Left lung (tissue), 10 donors: Measurements from ENCODE around the gene RNF144A. TPM values are rescaled to one million over a fixed set of nuclear protein-coding genes. Genes with fewer than 3 reads are reported as not detected.
"Not testable (repeated sequence)": the region's sequence is repeated elsewhere in the genome, so short reads cannot be mapped to it uniquely, and the experiment has no call there.

Experiments
- ATAC-seq: fragments of 200-7000 bp; cut with Tn5 transposase; one replicate; pipeline ENCODE4 v1.9.1; 2020; ENCODE audit warnings: moderate library complexity
- DNase-seq, 4 donors: peaks; one replicate each; pipeline ENCODE4 v3.0.0-alpha.2; 2013 to 2020
- H3K27ac ChIP-seq, 2 donors: fragments of 200-600 bp; sonication (generic) in 1 of 2; one replicate each; pipeline versions ENCODE4 v1.5.0 to v1.8.0; 2020 to 2021
- H3K27me3 ChIP-seq, 2 donors: fragments of 200-600 bp; sonication (generic) in 1 of 2; one replicate each; pipeline versions ENCODE4 v1.5.0 to v1.8.0; 2020 to 2021
- H3K36me3 ChIP-seq, 2 donors: fragments of 200-600 bp; sonication (generic) in 1 of 2; one replicate each; pipeline versions ENCODE4 v1.5.0 to v1.8.0; 2020 to 2021
- H3K4me1 ChIP-seq, 2 donors: fragments of 200-600 bp; one replicate each; pipeline ENCODE4 v1.8.0; 2021
- H3K4me3 ChIP-seq, 2 donors: fragments of 200-600 bp; sonication (generic) in 1 of 2; one replicate each; pipeline versions ENCODE4 v1.5.0 to v1.8.0; 2020 to 2021; ENCODE audit warnings: mild to moderate bottlenecking in 1 of 2
- H3K9me3 ChIP-seq, 2 donors: fragments of 200-600 bp; sonication (generic) in 1 of 2; one replicate each; pipeline versions ENCODE4 v1.5.0 to v1.8.0; 2020 to 2021
- CTCF ChIP-seq, 2 donors: fragments of 200-600 bp; sonication (generic) in 1 of 2; IDR thresholded peaks; one replicate each; pipeline versions ENCODE4 v1.5.0 to v1.8.0; 2021; ENCODE audit warnings: antibody characterized with exemption in 2 of 2
- intact Hi-C, 2 donors: fragments of 100-400 bp; cut with DNase I; formaldehyde crosslinking; loops; one replicate each; pipeline versions ENCODE4 v1.11.2 to v1.14.2; 2022
- polyA plus RNA-seq, 6 donors: library from polyadenylated mRNA; unstranded; fragments of 120-200 nt; gene quantifications; one replicate each; pipeline ENCODE4 v1.2.1, GENCODE V29; 2013; ENCODE audit not compliant: insufficient read length in 6 of 6
- total RNA-seq, 2 donors: library from RNA; stranded (reverse); fragmentation: NEBNext Ultra II Directional; extraction: Animal tissue kit (Norgen Biotek cat#: 25700); gene quantifications; one replicate each; pipeline ENCODE4 v1.2.1, GENCODE V29; 2021
- donor health status: DM: no; HTN: yes; CAD: no.
- donor health status: DM: no; HTN: no; CAD: no.

Gene RNF144A
- total and polyA plus RNA-seq, 8 donors, result 9.9 to 36.5 (median 30.7) TPM

- DNase-seq (no peak), ATAC-seq (no peak)
- peaks cover 0 to 16% of the 10 kb centered on the region in 2 donors for H3K36me3 ChIP-seq
- H3K9me3 ChIP-seq, result no peaks in the 10 kb centered on the region
- intact Hi-C loops, result no loop called here
- no peak overlapping the region for H3K4me3 ChIP-seq
- no peak for TF ChIP-seq CTCF (IDR thresholded peaks at IDR 0.05)
- H3K27me3 ChIP-seq, result no peaks in the 10 kb centered on the region
- H3K27ac ChIP-seq, result no peak overlapping the region
- no peaks in the 10 kb centered on the region for H3K4me1 ChIP-seq
These were observed 28.5 kb upstream of the RNF144A start for GRCh38 chr2:6888724-6889123.

- no peak for DNase-seq
- Histone ChIP-seq H3K36me3 (peaks cover 0 to 36% of the 10 kb centered on the region in 2 donors), H3K27ac (no peak overlapping the region), H3K27me3 (no peaks in the 10 kb centered on the region), H3K9me3 (no peaks in the 10 kb centered on the region), H3K4me3 (no peak overlapping the region), H3K4me1 (no peaks in the 10 kb centered on the region)
- TF ChIP-seq CTCF (IDR thresholded peaks at IDR 0.05), result no peak
- intact Hi-C loops, result no loop called here
- ATAC-seq, result no peak
These were observed 23.2 kb upstream of the RNF144A start for GRCh38 chr2:6893876-6894482.

GRCh38 chr2:6896930-6897759 is 20.1 kb upstream of the RNF144A start:
- TF ChIP-seq CTCF (IDR thresholded peaks at IDR 0.05), result peak; percentile 44 to 52
- peaks cover 0 to 31% of the 10 kb centered on the region in 2 donors for H3K36me3 ChIP-seq
- no peaks in the 10 kb centered on the region for H3K27me3 ChIP-seq
- DNase-seq (peak in 1 of 4 donors; percentile 50), ATAC-seq (peak; percentile 79)
- no peaks in the 10 kb centered on the region for H3K4me1 ChIP-seq
- no peak overlapping the region for H3K27ac ChIP-seq
- no peaks in the 10 kb centered on the region for H3K9me3 ChIP-seq
- no peak overlapping the region for H3K4me3 ChIP-seq
- intact Hi-C loops, result no loop called here

DNA sequence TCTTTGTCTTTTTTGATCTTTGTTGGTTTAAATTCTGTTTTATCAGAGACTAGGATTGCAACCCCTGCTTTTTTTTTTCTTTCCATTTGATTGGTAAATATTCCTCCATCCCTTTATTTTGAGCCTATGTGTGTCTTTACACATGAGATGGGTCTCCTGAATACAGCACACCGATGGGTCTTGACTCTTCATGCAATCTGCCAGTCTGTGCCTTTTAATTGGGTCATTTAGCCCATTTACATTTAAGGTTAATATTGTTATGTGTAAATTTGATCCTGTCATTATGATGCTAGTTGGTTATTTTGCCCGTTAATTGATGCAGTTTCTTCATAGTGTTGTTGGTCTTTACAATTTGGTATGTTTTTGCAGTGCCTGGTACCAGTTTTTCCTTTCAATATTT is 14.6 kb upstream of the RNF144A start:
- H3K36me3 ChIP-seq, ATAC-seq: not testable (repeated sequence)

GRCh38 chr2:6905668-6906067 is 11.5 kb upstream of the RNF144A start:
- H3K4me3 ChIP-seq, result no peak overlapping the region
- no peaks in the 10 kb centered on the region for H3K9me3 ChIP-seq
- intact Hi-C loops, result no loop called here
- ATAC-seq (no peak), DNase-seq (no peak)
- H3K27ac ChIP-seq, result no peak overlapping the region
- no peak for TF ChIP-seq CTCF (IDR thresholded peaks at IDR 0.05)
- H3K27me3 ChIP-seq, result no peaks in the 10 kb centered on the region
- no peaks in the 10 kb centered on the region for H3K36me3 ChIP-seq
- H3K4me1 ChIP-seq, result no peaks in the 10 kb centered on the region

More for the DNA sequence above, 14.6 kb upstream of the RNF144A start:
- H3K4me1 ChIP-seq, DNase-seq, H3K4me3 ChIP-seq, H3K27me3 ChIP-seq, intact Hi-C loops, H3K27ac ChIP-seq, H3K9me3 ChIP-seq: not testable (repeated sequence)
